HUES64 (cell line): ENCODE measurements around the gene MICU1.
A peak's percentile ranks its signal among the peaks of the same experiment; 100 is the strongest.

Source experiments
- H3K27ac ChIP-seq: 2 replicates; pipeline ENCODE4 v1.7.0; 2013; ENCODE audit warnings: low read depth, low read length, inconsistent platforms
- H3K27me3 ChIP-seq: 2 replicates; pipeline ENCODE4 v1.6.1; 2013; ENCODE audit warnings: mild to moderate bottlenecking, low read length; ENCODE audit not compliant: insufficient read depth
- H3K36me3 ChIP-seq: 2 replicates; pipeline ENCODE4 v1.6.1; 2013; ENCODE audit warnings: mild to moderate bottlenecking, low read length; ENCODE audit not compliant: insufficient read depth
- H3K4me1 ChIP-seq: 2 replicates; pipeline ENCODE4 v1.6.1; 2013; ENCODE audit warnings: mild to moderate bottlenecking, low read length, moderate library complexity; ENCODE audit not compliant: insufficient read depth
- H3K4me3 ChIP-seq: 2 replicates; pipeline ENCODE4 v1.5.1; 2013; ENCODE audit warnings: mild to moderate bottlenecking, low read length, moderate library complexity
- H3K9ac ChIP-seq: 2 replicates; pipeline ENCODE4 v1.6.1; 2013; ENCODE audit warnings: mild to moderate bottlenecking, low read depth, low read length
- H3K9me3 ChIP-seq: 2 replicates; pipeline ENCODE4 v1.6.1; 2013; ENCODE audit warnings: low read depth, low read length; ENCODE audit not compliant: insufficient read depth
- WGBS: fragments of 150-250, 120-280 bp; methylation state at CpG from one replicate; pipeline ENCODE4 v1.1.7; 2013; ENCODE audit warnings: missing lambda C conversion rate; 5-methylcytosine and 5-hydroxymethylcytosine counted together

MICU1 gene

DNA sequence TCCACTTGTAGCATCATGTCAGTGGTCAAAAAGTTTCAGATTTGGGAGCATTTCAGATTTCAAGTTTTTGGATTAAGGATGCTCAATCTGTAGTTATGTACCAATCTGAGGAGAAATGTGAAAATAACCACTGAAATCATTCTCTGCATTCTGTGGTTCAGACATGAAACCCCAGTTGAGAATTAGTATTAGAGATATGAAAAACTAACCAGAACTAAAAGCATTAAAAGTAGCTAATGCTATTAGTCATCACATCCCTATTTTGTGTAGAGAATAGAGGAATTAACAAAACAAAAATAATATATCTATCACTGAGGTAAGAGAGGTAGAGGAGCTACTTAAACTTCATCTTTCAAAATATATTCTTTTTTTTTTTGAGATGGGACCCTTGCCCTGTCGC is 28.0 kb downstream of the MICU1 start:
- 93% methylated on average over 1 of the region's 1 CpG for WGBS
- H3K27me3 ChIP-seq: no peaks in the 10 kb centered on the region
- no peak overlapping the region for H3K9ac ChIP-seq

GRCh38 chr10:72595436-72595835 is 30.4 kb downstream of the MICU1 start:
- Histone ChIP-seq H3K4me1 (peaks cover 13% of the 10 kb centered on the region), H3K9me3 (no peaks in the 10 kb centered on the region), H3K36me3 (no peaks in the 10 kb centered on the region), H3K27me3 (no peaks in the 10 kb centered on the region), H3K27ac (no peak overlapping the region), H3K9ac (no peak overlapping the region), H3K4me3 (no peak overlapping the region)
- WGBS: 100% methylated on average over 1 of the region's 1 CpG

More for the DNA sequence above, 28.0 kb downstream of the MICU1 start:
- Histone ChIP-seq H3K4me1 (peaks cover 17% of the 10 kb centered on the region), H3K4me3 (no peak overlapping the region), H3K27ac (peak overlapping the region; percentile 35; the same call in 1 of the 2 replicates), H3K36me3 (no peaks in the 10 kb centered on the region), H3K9me3 (no peaks in the 10 kb centered on the region)

DNA sequence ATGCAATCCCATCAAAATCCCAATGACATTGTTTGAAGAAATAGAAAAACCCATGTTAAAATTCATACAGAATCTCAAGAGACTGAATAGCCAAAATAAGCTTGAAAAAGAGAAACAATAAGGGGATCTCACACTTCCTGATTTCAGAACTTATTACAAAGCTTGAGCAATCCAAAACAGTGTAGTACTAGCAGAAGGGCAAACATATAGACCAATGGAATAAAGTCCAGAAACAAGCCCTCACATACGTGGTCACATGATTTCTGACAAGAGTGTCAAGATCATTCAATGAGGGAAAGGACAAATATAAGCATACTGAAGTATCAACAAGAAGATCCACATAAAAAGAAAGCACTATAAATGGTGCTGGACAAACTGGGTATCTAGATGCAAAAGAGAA is 31.9 kb downstream of the MICU1 start:
- 100% methylated on average over 1 of the region's 1 CpG for WGBS
- no peak overlapping the region for H3K9ac ChIP-seq
- peaks cover 5% of the 10 kb centered on the region for H3K4me1 ChIP-seq
- no peak overlapping the region for H3K27ac ChIP-seq
- no peaks in the 10 kb centered on the region for H3K9me3 ChIP-seq
- no peaks in the 10 kb centered on the region for H3K36me3 ChIP-seq
- no peaks in the 10 kb centered on the region for H3K27me3 ChIP-seq
- H3K4me3 ChIP-seq: no peak overlapping the region

DNA sequence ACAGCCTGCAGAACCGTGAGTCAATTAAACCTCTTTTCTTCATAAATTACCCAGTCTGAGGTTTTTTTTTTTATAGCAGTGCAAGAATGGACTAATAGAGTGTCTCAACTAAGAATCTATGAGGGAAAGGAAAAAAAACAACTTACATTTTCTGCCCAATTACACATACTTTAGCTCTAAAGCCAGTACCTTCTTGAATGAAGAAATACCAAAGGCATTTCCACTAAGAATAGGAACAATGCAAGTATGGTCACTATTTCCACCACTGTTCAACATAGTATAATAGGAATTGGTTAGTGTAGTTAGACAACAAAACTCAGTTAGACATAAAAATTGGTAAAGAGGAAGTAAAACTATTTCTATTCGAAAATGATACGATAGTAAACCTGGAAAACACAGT is 37.6 kb downstream of the MICU1 start:
- Histone ChIP-seq H3K9ac (no peak overlapping the region), H3K36me3 (no peaks in the 10 kb centered on the region), H3K4me1 (peaks cover 4% of the 10 kb centered on the region; the same call in 1 of the 2 replicates), H3K27me3 (no peaks in the 10 kb centered on the region), H3K9me3 (no peaks in the 10 kb centered on the region), H3K4me3 (no peak overlapping the region), H3K27ac (no peak overlapping the region)
- WGBS: 91% methylated on average over 2 of the region's 3 CpGs

DNA sequence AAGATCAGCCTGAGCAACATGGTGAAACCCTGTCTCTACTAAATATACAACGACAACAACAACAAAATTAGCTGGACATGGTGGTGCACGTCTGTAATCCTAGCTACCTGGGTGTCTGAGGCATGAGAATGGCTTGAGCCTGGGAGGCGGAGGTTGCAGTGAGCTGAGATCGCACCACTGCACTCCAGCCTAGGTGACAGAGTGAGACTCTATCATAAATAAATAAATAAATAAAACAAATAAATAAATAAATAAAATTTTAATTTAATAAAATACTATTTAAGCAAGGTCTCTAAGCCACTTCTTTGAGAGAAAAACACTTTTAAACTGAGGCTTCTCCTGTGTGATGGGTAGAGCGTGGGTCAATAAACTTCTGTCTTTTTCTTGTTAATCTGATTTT is 38.3 kb downstream of the MICU1 start:
- Histone ChIP-seq H3K9ac (no peak overlapping the region), H3K4me1 (peaks cover 4% of the 10 kb centered on the region; the same call in 1 of the 2 replicates), H3K4me3 (no peak overlapping the region), H3K36me3 (no peaks in the 10 kb centered on the region), H3K27ac (no peak overlapping the region), H3K27me3 (no peaks in the 10 kb centered on the region), H3K9me3 (no peaks in the 10 kb centered on the region)
- 89% methylated on average over 4 of the region's 5 CpGs for WGBS

DNA sequence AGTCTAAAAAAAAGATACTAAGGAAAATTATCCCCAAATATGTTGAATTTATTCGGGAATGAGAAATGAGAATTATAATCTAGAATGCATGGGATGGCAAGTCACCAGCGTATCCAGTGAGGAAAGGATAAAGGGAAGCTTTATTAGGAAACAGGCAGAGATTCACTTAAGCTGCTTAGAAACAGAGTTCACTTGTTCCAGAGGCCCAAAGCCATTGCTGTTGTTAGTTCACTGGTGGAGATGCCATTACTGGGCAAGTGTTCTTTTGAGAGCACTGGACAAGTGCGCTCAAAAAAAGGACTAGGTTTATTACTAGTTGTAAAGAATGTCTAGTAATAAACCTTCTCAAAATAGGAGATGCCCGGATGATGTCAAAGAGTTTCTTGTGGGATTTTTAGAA is 51.2 kb downstream of the MICU1 start:
- H3K36me3 ChIP-seq: no peaks in the 10 kb centered on the region
- no peak overlapping the region for H3K27ac ChIP-seq
- no peak overlapping the region for H3K4me3 ChIP-seq
- no peaks in the 10 kb centered on the region for H3K27me3 ChIP-seq
- H3K9ac ChIP-seq: no peak overlapping the region
- whole genome bisulfite sequencing: 90% methylated on average over 4 of the region's 4 CpGs
- H3K9me3 ChIP-seq: no peaks in the 10 kb centered on the region
- 0 out of 2 replicates have a peak, but pooled peaks cover 4% of the 10 kb centered on the region for H3K4me1 ChIP-seq

DNA sequence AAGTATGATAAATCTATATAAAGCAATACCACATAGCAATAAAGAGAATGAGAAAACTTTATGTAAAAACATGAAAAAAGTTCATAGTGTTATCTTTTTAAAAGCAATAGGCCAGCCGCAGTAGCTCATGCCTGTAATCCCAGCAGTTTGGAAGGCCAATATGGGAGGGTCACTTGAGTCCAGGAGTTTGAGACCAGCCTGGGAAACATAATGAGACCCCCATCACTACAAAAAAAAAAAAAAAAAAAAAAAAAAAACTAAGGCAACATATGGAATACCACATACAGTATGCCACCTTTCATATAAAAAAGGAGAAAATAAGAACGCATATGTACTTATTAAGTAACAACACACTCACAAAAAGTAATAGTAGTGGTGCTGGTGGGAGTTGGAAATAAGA is 52.8 kb downstream of the MICU1 start:
- no peak overlapping the region for H3K27ac ChIP-seq

GRCh38 chr10:72567889-72568640 is 57.8 kb downstream of the MICU1 start:
- Histone ChIP-seq H3K9ac (no peak overlapping the region), H3K27me3 (no peaks in the 10 kb centered on the region), H3K27ac (no peak overlapping the region), H3K4me1 (no peaks in the 10 kb centered on the region), H3K36me3 (peaks cover 16% of the 10 kb centered on the region), H3K4me3 (no peak overlapping the region), H3K9me3 (no peaks in the 10 kb centered on the region)
- 84% methylated on average over 3 of the region's 4 CpGs for WGBS

More for the DNA sequence above, 52.8 kb downstream of the MICU1 start:
- H3K9ac ChIP-seq: no peak overlapping the region
- no peaks in the 10 kb centered on the region for H3K36me3 ChIP-seq
- H3K27me3 ChIP-seq: no peaks in the 10 kb centered on the region
- 0 out of 2 replicates have a peak, but pooled peaks cover 4% of the 10 kb centered on the region for H3K4me1 ChIP-seq
- no peaks in the 10 kb centered on the region for H3K9me3 ChIP-seq
- H3K4me3 ChIP-seq: no peak overlapping the region
- 100% methylated on average over 1 of the region's 2 CpGs for WGBS

- no peak overlapping the region for H3K9ac ChIP-seq
- H3K27ac ChIP-seq: no peak overlapping the region
- no peaks in the 10 kb centered on the region for H3K27me3 ChIP-seq
- H3K4me1 ChIP-seq: no peaks in the 10 kb centered on the region
- no peak overlapping the region for H3K4me3 ChIP-seq
- H3K36me3 ChIP-seq: peaks cover 23% of the 10 kb centered on the region
- H3K9me3 ChIP-seq: no peaks in the 10 kb centered on the region
- 93% methylated on average over 3 of the region's 3 CpGs for WGBS
Observed at GRCh38 chr10:72567421-72567820, 58.5 kb downstream of the MICU1 start.

- Histone ChIP-seq H3K27me3 (no peaks in the 10 kb centered on the region), H3K27ac (no peak overlapping the region), H3K36me3 (peaks cover 48% of the 10 kb centered on the region), H3K4me1 (no peaks in the 10 kb centered on the region), H3K9ac (no peak overlapping the region), H3K4me3 (no peak overlapping the region), H3K9me3 (peaks cover 5% of the 10 kb centered on the region)
- WGBS: 96% methylated on average over 1 of the region's 1 CpG
Observed at GRCh38 chr10:72564596-72564995, 61.3 kb downstream of the MICU1 start.

GRCh38 chr10:72563327-72563932 is 62.4 kb downstream of the MICU1 start:
- Histone ChIP-seq H3K4me1 (no peaks in the 10 kb centered on the region), H3K9me3 (peaks cover 5% of the 10 kb centered on the region), H3K27ac (no peak overlapping the region), H3K9ac (no peak overlapping the region), H3K27me3 (no peaks in the 10 kb centered on the region), H3K36me3 (peaks cover 49% of the 10 kb centered on the region), H3K4me3 (no peak overlapping the region)
- WGBS: 94% methylated on average over 6 of the region's 6 CpGs
